ENCODE measurements around the gene GALNT17. TPM values are rescaled to one million over a fixed set of nuclear protein-coding genes. Genes with fewer than 3 reads are reported as not detected.

Gene GALNT17
- total RNA-seq: 0.29 and 0.36 TPM in 2 replicates

DNA sequence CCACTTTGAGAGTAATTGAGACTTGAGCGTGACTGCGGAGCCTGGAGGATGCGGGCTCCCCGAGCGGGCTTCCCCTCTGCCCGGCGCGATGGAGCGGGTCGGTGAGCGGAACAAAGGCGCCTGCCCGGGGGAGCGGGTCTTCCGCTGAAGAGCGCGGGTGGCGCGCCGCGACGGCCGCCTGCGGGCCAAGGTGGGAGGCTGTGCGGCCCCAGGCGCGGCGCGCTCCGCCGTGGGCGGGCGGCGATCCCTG lies at the start of gene GALNT17:
Gene GALNT17, plus strand, starts transcription at position 18 of the 250 bp plus-strand sequence.
- Histone ChIP-seq H2AFZ (ENCODE audit: low read length) (no peak within 1 kb of the TSS), H3K9me3 (ENCODE audit: low read depth, low read length) (no peaks in the 10 kb centered on the region), H3K79me2 (ENCODE audit: insufficient read depth, low read length) (no peaks in the 10 kb centered on the region), H3K4me2 (ENCODE audit: insufficient read depth, low read length) (no peak within 1 kb of the TSS), H3K4me1 (ENCODE audit: insufficient read depth, low read length) (no peaks in the 10 kb centered on the region), H3K27ac (ENCODE audit: low read depth, low read length) (no peak within 1 kb of the TSS), H3K36me3 (ENCODE audit: insufficient read depth, low read length) (no peaks in the 10 kb centered on the region), H3K4me3 (ENCODE audit: insufficient read depth, low read length) (no peak within 1 kb of the TSS), H4K20me1 (ENCODE audit: insufficient read depth, low read length) (no peaks in the 10 kb centered on the region), H3K27me3 (ENCODE audit: insufficient read depth, low read length) (no peaks in the 10 kb centered on the region)
- TF ChIP-seq, protein P1, sequence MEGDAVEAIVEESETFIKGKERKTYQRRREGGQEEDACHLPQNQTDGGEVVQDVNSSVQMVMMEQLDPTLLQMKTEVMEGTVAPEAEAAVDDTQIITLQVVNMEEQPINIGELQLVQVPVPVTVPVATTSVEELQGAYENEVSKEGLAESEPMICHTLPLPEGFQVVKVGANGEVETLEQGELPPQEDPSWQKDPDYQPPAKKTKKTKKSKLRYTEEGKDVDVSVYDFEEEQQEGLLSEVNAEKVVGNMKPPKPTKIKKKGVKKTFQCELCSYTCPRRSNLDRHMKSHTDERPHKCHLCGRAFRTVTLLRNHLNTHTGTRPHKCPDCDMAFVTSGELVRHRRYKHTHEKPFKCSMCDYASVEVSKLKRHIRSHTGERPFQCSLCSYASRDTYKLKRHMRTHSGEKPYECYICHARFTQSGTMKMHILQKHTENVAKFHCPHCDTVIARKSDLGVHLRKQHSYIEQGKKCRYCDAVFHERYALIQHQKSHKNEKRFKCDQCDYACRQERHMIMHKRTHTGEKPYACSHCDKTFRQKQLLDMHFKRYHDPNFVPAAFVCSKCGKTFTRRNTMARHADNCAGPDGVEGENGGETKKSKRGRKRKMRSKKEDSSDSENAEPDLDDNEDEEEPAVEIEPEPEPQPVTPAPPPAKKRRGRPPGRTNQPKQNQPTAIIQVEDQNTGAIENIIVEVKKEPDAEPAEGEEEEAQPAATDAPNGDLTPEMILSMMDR (IDR thresholded peaks at IDR 0.05; ENCODE audit: extremely low read depth, low read depth, low read length): no peak
- DNase-seq (ENCODE audit: insufficient read length, low spot score, missing footprints): no peak

DNA sequence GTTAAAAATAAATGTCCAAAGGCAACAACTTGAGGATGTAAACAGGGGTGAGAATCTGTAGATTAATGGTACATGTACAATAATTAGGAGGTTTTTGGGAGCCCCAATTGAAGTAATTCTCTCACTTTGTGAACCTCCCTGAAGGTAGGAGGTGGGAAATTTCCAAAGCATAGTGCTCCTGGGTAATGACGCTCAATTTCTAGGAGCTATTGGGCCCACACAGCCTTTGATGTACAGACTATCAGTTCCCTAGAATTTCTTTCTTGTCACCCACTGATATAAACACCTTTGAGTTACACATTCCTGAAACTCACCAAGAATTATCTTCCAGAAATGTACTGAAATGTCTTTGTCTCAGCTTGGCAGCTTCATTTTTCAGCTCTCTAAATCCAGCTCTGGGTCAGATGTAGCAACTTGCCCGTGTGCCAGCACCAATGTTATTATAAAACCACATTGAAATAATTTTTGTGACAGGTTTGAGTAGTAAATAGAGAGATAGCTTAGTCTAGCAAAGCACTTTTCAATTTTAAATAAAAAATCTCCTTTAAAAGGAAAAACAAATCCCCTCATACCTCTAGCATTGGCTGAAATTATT lies 36.6 kb upstream of the GALNT17 start:
- Histone ChIP-seq H3K79me2 (ENCODE audit: insufficient read depth, low read length) (no peaks in the 10 kb centered on the region), H3K4me3 (ENCODE audit: insufficient read depth, low read length) (no peak overlapping the region), H4K20me1 (ENCODE audit: insufficient read depth, low read length) (no peaks in the 10 kb centered on the region), H3K27me3 (ENCODE audit: insufficient read depth, low read length) (no peaks in the 10 kb centered on the region), H3K4me2 (ENCODE audit: insufficient read depth, low read length) (no peak overlapping the region), H3K4me1 (ENCODE audit: insufficient read depth, low read length) (no peaks in the 10 kb centered on the region), H3K9me3 (ENCODE audit: low read depth, low read length) (no peaks in the 10 kb centered on the region), H2AFZ (ENCODE audit: low read length) (no peak overlapping the region), H3K27ac (ENCODE audit: low read depth, low read length) (no peak overlapping the region), H3K36me3 (ENCODE audit: insufficient read depth, low read length) (no peaks in the 10 kb centered on the region)
- TF ChIP-seq, protein P1 (IDR thresholded peaks at IDR 0.05; ENCODE audit: extremely low read depth, low read depth, low read length): no peak
- DNase-seq (ENCODE audit: insufficient read length, low spot score, missing footprints): no peak

DNA sequence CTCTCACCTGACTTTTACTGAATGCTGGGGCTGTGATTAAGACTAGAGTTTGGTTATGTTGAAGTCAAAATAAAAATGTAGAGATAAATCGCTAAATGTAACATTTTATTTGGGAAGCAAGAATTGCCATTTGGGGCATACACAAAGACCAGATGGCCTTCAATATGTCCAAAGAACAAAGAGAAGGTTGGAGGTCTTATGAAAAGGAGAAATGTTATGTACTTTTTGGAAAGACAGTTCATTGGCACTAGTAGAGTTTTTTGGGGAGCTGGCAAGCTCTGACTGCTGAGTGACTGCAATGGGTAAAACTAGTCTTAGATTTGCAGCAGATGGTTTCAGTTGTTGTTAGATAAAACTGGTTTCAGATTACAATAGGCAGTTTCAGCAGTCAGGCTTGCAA lies 35.6 kb upstream of the GALNT17 start:
- no peaks in the 10 kb centered on the region for H4K20me1 ChIP-seq (ENCODE audit: insufficient read depth, low read length)
- H3K36me3 ChIP-seq (ENCODE audit: insufficient read depth, low read length): no peaks in the 10 kb centered on the region
- no peaks in the 10 kb centered on the region for H3K79me2 ChIP-seq (ENCODE audit: insufficient read depth, low read length)
- no peak overlapping the region for H3K27ac ChIP-seq (ENCODE audit: low read depth, low read length)
- no peak overlapping the region for H3K4me2 ChIP-seq (ENCODE audit: insufficient read depth, low read length)
- H3K4me1 ChIP-seq (ENCODE audit: insufficient read depth, low read length): no peaks in the 10 kb centered on the region
- no peak overlapping the region for H3K4me3 ChIP-seq (ENCODE audit: insufficient read depth, low read length)
- no peaks in the 10 kb centered on the region for H3K27me3 ChIP-seq (ENCODE audit: insufficient read depth, low read length)
- TF ChIP-seq, protein P1 (IDR thresholded peaks at IDR 0.05; ENCODE audit: extremely low read depth, low read depth, low read length): no peak
- no peak for DNase-seq (ENCODE audit: insufficient read length, low spot score, missing footprints)
- H3K9me3 ChIP-seq (ENCODE audit: low read depth, low read length): no peaks in the 10 kb centered on the region
- no peak overlapping the region for H2AFZ ChIP-seq (ENCODE audit: low read length)

DNA sequence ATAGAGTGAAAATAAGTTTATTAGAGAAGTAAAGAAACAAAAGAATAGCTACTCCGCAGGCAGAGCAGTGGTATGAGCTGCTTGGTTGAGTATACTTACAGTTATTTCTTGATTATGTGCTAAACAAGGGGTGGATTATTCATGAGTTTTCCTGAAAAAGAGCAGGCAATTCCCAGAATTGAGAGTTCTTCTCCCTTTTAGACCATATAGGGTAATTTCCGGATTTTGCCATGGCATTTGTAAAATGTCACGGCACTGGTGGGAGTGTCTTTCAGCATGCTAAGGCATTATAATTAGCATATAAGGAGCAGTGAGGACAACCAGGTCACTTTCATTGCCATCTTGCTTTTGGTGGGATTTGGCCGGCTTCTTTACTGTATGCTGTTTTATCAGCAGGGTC lies 25.7 kb upstream of the GALNT17 start:
- DNase-seq (ENCODE audit: insufficient read length, low spot score, missing footprints): no peak
- Histone ChIP-seq H4K20me1 (ENCODE audit: insufficient read depth, low read length) (no peaks in the 10 kb centered on the region), H3K27ac (ENCODE audit: low read depth, low read length) (no peak overlapping the region), H3K36me3 (ENCODE audit: insufficient read depth, low read length) (no peaks in the 10 kb centered on the region), H3K4me2 (ENCODE audit: insufficient read depth, low read length) (no peak overlapping the region), H3K4me3 (ENCODE audit: insufficient read depth, low read length) (no peak overlapping the region), H3K27me3 (ENCODE audit: insufficient read depth, low read length) (no peaks in the 10 kb centered on the region), H3K79me2 (ENCODE audit: insufficient read depth, low read length) (no peaks in the 10 kb centered on the region), H3K9me3 (ENCODE audit: low read depth, low read length) (no peaks in the 10 kb centered on the region), H2AFZ (ENCODE audit: low read length) (no peak overlapping the region), H3K4me1 (ENCODE audit: insufficient read depth, low read length) (no peaks in the 10 kb centered on the region)
- TF ChIP-seq, protein P1 (IDR thresholded peaks at IDR 0.05; ENCODE audit: extremely low read depth, low read depth, low read length): no peak
